ENCODE measurements around the gene MINAR2.

The MINAR2 gene

GRCh38 chr5:129747572-129748407 lies at the start of gene MINAR2:
TSS of gene MINAR2 (plus strand) at chr5:129748094. CDS start at chr5:129748191, 97 bp downstream.
- DNase-seq (ENCODE audit: low spot score), result no peak

- no peak for DNase-seq (ENCODE audit: low spot score)
Measured at GRCh38 chr5:129698661-129699060, 49.2 kb upstream of the MINAR2 start.

GRCh38 chr5:129716235-129716634 lies 31.7 kb upstream of the MINAR2 start:
- no peak for DNase-seq (ENCODE audit: low spot score)

GRCh38 chr5:129716651-129717050 lies 31.2 kb upstream of the MINAR2 start:
- DNase-seq (ENCODE audit: low spot score), result no peak

GRCh38 chr5:129717751-129718310 lies 30.1 kb upstream of the MINAR2 start:
- DNase-seq (ENCODE audit: low spot score), result no peak

GRCh38 chr5:129718471-129719090 lies 29.3 kb upstream of the MINAR2 start:
- no peak for DNase-seq (ENCODE audit: low spot score)

GRCh38 chr5:129724222-129724621 lies 23.7 kb upstream of the MINAR2 start:
- no peak for DNase-seq (ENCODE audit: low spot score)

- no peak for DNase-seq (ENCODE audit: low spot score)
Measured at GRCh38 chr5:129724647-129725046, 23.2 kb upstream of the MINAR2 start.

- no peak for DNase-seq (ENCODE audit: low spot score)
Measured at GRCh38 chr5:129739773-129740172, 8.1 kb upstream of the MINAR2 start.

GRCh38 chr5:129743541-129744187 lies 4.2 kb upstream of the MINAR2 start:
- DNase-seq (ENCODE audit: low spot score), result no peak

GRCh38 chr5:129745997-129746396 lies 1.9 kb upstream of the MINAR2 start:
- no peak for DNase-seq (ENCODE audit: low spot score)

- no peak for DNase-seq (ENCODE audit: low spot score)
Measured at GRCh38 chr5:129746876-129747275, 1.0 kb upstream of the MINAR2 start.

GRCh38 chr5:129748913-129749880 lies 1.3 kb downstream of the MINAR2 start:
- DNase-seq (ENCODE audit: low spot score), result no peak

GRCh38 chr5:129760636-129761325 lies 12.9 kb downstream of the MINAR2 start:
- DNase-seq (ENCODE audit: low spot score), result no peak

GRCh38 chr5:129763651-129764050 lies 15.8 kb downstream of the MINAR2 start:
- DNase-seq (ENCODE audit: low spot score), result no peak

- no peak for DNase-seq (ENCODE audit: low spot score)
Measured at GRCh38 chr5:129766798-129767197, 18.9 kb downstream of the MINAR2 start.

- peak; percentile 86 for DNase-seq (ENCODE audit: low spot score)
Measured at GRCh38 chr5:129767927-129768380, 20.1 kb downstream of the MINAR2 start.

GRCh38 chr5:129768735-129769134 lies 20.8 kb downstream of the MINAR2 start:
- DNase-seq (ENCODE audit: low spot score), result no peak

GRCh38 chr5:129770024-129770820 lies 22.3 kb downstream of the MINAR2 start:
- no peak for DNase-seq (ENCODE audit: low spot score)
